Islet of Langerhans (tissue), 1 donor: ENCODE data around the gene RIOK1.
"Not testable (repeated sequence)": the region's sequence is repeated elsewhere in the genome, so short reads cannot be mapped to it uniquely, and the experiment has no call there.

Experiments
- FAIRE-seq: peaks from one replicate; lab custom pipeline; 2011; peaks lifted over from hg19 to GRCh38; lab: Jason Lieb, UNC

Gene RIOK1

GRCh38 chr6:7441048-7441775 lies 51.6 kb downstream of the RIOK1 start:
- no peak for FAIRE-seq

GRCh38 chr6:7442467-7442866 lies 52.9 kb downstream of the RIOK1 start:
- no peak for FAIRE-seq

DNA sequence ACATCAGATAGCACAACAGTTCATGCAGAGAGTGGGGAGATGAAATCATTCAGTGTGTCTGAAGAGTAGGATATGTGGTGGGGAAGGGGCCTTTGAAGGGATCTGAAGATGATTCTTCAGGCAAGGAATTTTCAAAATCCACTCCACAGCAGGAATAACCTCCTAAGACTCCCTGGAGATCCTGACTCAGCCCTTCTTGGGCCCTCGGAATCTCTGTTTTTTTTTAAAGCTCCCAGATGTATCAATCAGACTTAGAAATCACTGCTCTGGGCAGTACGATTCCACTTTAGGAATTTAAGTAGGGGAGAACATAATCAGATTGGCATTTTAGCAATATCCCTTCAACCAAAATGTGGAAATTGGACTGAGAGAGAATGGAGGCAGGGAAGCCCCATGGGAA lies 55.5 kb downstream of the RIOK1 start:
- no peak for FAIRE-seq

DNA sequence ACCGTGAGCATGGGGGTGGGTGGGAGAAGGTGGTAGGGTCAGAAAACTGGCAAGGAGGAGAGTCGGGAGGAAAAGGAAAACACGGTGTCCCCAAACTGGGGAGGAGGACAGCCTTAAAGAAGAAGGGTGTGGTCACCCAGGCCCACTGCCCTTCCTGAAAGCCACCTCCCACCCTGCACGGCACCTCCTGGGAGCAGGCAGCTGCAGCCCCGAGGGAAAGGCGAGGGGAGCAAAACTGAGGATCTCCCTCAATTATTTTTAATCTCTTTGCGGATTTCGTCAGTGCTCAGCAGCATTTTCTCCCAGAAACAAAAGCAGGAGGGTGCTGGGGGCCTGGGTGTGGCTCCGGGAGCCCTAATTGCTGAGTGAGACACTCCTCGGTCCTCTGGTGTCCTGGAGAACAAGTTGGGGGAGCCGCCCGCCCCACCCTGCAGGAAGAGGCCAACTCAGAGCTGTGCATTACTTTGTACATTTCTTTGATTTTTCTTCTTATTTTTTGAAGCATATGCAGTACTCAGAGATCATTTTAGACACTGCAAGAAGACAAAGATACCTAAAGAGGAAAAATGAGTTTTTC lies 56.4 kb downstream of the RIOK1 start:
- no peak for FAIRE-seq

GRCh38 chr6:7446619-7447325 lies 57.2 kb downstream of the RIOK1 start:
- FAIRE-seq = no peak

DNA sequence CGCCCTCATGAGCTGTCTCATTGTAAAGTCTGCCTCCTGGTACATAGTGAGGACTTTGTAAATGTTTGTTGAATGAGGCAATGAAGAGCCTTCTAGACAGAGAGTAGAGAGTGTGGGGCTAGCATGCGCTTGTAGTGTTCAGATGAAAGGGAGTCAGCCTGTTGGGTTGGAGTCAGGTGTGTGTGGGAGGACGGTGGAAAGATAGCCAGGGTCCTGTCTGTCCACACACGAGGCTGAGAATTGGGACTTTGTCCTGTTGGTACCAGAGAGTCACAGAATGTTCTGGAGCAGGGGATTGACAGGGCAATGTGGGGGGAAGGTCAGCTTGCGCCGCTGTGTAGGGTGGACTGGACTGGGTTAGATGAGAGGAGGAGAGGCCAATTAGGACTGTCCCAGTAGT lies 58.6 kb downstream of the RIOK1 start:
- FAIRE-seq = no peak

- FAIRE-seq = no peak
Observed at GRCh38 chr6:7449018-7449417, 59.4 kb downstream of the RIOK1 start.

DNA sequence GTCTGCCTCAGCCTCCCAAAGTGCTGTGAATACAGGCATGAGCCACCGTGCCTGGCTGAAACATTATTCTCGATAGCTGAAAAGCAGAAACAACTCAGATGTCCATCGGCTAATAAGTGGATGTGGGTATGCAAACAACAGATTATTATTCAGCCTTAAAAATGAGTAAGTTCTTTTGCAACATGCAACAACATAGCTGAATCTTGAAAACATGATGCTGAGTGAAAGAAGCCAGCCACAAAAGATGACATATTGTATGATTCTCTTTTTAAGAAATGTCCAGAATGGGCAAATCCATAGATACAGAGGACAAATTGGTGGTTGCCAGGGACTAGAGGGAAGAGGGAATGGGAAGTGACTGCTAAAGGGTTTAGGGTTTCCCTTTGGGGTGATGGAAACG lies 61.7 kb downstream of the RIOK1 start:
- FAIRE-seq = no peak

GRCh38 chr6:7452898-7453297 lies 63.3 kb downstream of the RIOK1 start:
- no peak for FAIRE-seq

GRCh38 chr6:7454696-7455358 lies 65.2 kb downstream of the RIOK1 start:
- FAIRE-seq = no peak

DNA sequence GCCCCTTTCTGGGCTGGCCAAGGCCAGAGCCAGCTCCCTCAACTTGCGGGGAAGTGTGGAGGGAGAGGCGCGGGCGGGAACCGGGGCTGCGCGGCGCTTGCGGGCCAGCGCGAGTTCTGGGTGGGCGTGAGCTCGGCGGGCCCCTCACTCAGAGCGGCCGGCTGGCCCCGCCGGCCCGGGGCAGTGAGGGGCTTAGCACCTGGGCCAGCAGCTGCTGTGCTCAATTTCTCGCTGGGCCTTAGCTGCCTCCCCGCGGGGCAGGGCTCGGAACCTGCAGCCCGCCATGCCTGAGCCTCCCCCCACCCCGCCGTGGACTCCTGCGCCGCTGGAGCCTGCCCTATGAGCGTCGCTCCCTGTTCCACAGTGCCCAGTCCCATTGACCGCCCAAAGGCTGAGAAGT lies 66.7 kb downstream of the RIOK1 start:
- FAIRE-seq = not testable (repeated sequence)

- FAIRE-seq = no peak
Observed at GRCh38 chr6:7461416-7461815, 71.8 kb downstream of the RIOK1 start.

DNA sequence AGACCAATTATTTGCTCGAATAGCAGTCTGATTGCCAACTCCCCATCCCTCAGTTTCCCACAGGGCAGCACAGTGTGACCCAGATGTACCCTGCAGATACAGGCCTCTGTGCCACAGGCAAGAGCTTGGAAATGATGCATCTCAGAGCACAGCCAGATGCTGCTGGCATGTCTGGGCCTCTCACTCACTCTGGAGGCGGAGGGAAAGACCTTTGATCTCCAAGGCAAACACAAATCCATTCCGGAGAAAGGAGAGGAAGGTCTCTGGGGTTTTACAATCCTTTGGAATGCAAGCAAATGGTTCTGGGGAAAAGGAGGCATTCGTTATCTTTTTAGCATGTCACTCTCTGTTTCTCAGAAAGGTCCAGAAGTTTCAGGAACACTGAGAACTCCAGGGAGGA lies 74.2 kb downstream of the RIOK1 start:
- no peak for FAIRE-seq

- FAIRE-seq = no peak
Observed at GRCh38 chr6:7467007-7467897, 77.6 kb downstream of the RIOK1 start.
